Hepatocyte (in vitro differentiated cells): ENCODE data around the gene MS4A6A. TPM values are rescaled to one million over a fixed set of nuclear protein-coding genes. Genes with fewer than 3 reads are reported as not detected.
"Not testable (repeated sequence)": the region's sequence is repeated elsewhere in the genome, so short reads cannot be mapped to it uniquely, and the experiment has no call there.

Experiments used
- DNase-seq: peaks from one replicate; pipeline ENCODE4 v3.0.0-alpha.2; 2016; ENCODE audit warnings: low spot score
- H2AFZ ChIP-seq: fragments of 200-600 bp; sonication (generic); 2 replicates; pipeline ENCODE4 v1.6.0; 2016; ENCODE audit warnings: antibody characterized with exemption, mild to moderate bottlenecking
- H3K27ac ChIP-seq: fragments of 200-600 bp; sonication (generic); 2 replicates; pipeline ENCODE4 v1.5.1; 2016; ENCODE audit warnings: mild to moderate bottlenecking
- H3K27me3 ChIP-seq: fragments of 200-600 bp; sonication (generic); 2 replicates; pipeline ENCODE4 v1.6.1; 2016
- H3K36me3 ChIP-seq: fragments of 200-600 bp; sonication (generic); replicated peaks from 2 replicates; pipeline ENCODE4 v1.5.1; 2016; ENCODE audit warnings: low read depth; ENCODE audit not compliant: insufficient read depth
- H3K4me1 ChIP-seq: fragments of 200-600 bp; sonication (generic); 2 replicates; pipeline ENCODE4 v1.5.1; 2016; ENCODE audit warnings: mild to moderate bottlenecking, moderate library complexity; ENCODE audit not compliant: insufficient read depth
- H3K4me2 ChIP-seq: fragments of 200-600 bp; sonication (generic); 2 replicates; pipeline ENCODE4 v1.6.0; 2016
- H3K4me3 ChIP-seq: fragments of 200-600 bp; sonication (generic); 2 replicates; pipeline ENCODE4 v1.5.1; 2016; ENCODE audit warnings: mild to moderate bottlenecking
- H3K79me2 ChIP-seq: fragments of 200-600 bp; sonication (generic); 2 replicates; pipeline ENCODE4 v1.6.0; 2017; ENCODE audit warnings: mild to moderate bottlenecking
- H3K9me2 ChIP-seq: fragments of 200-600 bp; sonication (generic); replicated peaks from 2 replicates; pipeline ENCODE4 v1.6.0; 2017; ENCODE audit warnings: mild to moderate bottlenecking; ENCODE audit not compliant: insufficient read depth
- H3K9me3 ChIP-seq: fragments of 200-600 bp; sonication (generic); 2 replicates; pipeline ENCODE4 v1.5.1; 2016; ENCODE audit warnings: low read depth, mild to moderate bottlenecking
- H4K20me1 ChIP-seq: fragments of 200-600 bp; sonication (generic); 2 replicates; pipeline ENCODE4 v1.6.0; 2016; ENCODE audit warnings: mild to moderate bottlenecking; ENCODE audit not compliant: insufficient read depth, poor library complexity, severe bottlenecking
- EZH2 ChIP-seq: fragments of 200-600 bp; sonication (generic); IDR thresholded peaks from 2 replicates; pipeline ENCODE4 v1.6.1; 2016; ENCODE audit warnings: antibody characterized with exemption, mild to moderate bottlenecking, borderline replicate concordance
- EZH2phosphoT487 ChIP-seq: fragments of 200-600 bp; sonication (generic); IDR thresholded peaks from one replicate; pipeline ENCODE4 v1.6.1; 2018; ENCODE audit warnings: antibody characterized with exemption, mild to moderate bottlenecking, low read depth, moderate library complexity; ENCODE audit not compliant: unreplicated experiment, severe bottlenecking
- WGBS: methylation state at CpG from one replicate; pipeline ENCODE4 v1.1.6; 2016; ENCODE audit warnings: low lambda C conversion rate; ENCODE audit errors: missing lambda C conversion rate; 5-methylcytosine and 5-hydroxymethylcytosine counted together
- polyA plus RNA-seq: library from polyadenylated mRNA; unstranded; fragments of >200 nt; fragmentation: Nextera tagmentation; extraction: Ambion mirVana; gene quantifications from 2 replicates; pipeline ENCODE4 v1.2.1, GENCODE V29; 2016
- total RNA-seq: library from RNA; depleted of rRNA; stranded (reverse); fragments of >200 nt; gene quantifications from 2 replicates; pipeline ENCODE4 v1.2.3, GENCODE V29; 2014
- TF ChIP-seq, protein P1 (sequence below): fragments of 200-600 bp; sonication (generic); IDR thresholded peaks from 2 replicates; pipeline ENCODE4 v1.5.1; 2016; ENCODE audit warnings: antibody characterized with exemption, mild to moderate bottlenecking; ENCODE audit not compliant: poor library complexity

Gene MS4A6A
- total and polyA plus RNA-seq, 2 experiments from 2014 or later = 1.4 to 6.2 TPM

DNA sequence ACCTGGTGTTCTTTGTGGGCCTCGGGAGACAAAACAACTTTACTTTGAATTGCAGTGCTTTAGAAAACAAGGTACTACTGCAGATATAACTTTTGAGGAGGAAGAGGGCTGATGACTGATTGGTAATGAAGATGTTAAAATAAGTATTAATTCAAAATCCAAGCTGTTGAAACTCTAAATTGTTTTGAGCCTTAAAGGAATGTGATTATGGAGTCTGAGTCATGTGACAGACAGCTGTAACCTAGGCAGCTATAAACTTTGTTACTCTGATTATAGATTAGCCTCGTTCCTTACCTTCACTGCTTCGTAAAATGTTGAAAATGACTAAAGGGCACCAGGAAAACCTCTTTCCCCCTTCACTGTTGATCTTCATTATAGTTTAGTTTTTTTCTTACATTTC is 51.0 kb downstream of the MS4A6A start:
- DNase-seq = no peak
- Histone ChIP-seq H3K4me3 (no peak overlapping the region), H4K20me1 (no peaks in the 10 kb centered on the region), H3K79me2 (no peaks in the 10 kb centered on the region), H2AFZ (no peak overlapping the region), H3K27ac (no peak overlapping the region), H3K9me2 (no peaks in the 10 kb centered on the region), H3K9me3 (no peaks in the 10 kb centered on the region), H3K4me1 (no peaks in the 10 kb centered on the region), H3K36me3 (no peaks in the 10 kb centered on the region), H3K27me3 (no peaks in the 10 kb centered on the region), H3K4me2 (no peak overlapping the region)
- TF ChIP-seq, protein P1, sequence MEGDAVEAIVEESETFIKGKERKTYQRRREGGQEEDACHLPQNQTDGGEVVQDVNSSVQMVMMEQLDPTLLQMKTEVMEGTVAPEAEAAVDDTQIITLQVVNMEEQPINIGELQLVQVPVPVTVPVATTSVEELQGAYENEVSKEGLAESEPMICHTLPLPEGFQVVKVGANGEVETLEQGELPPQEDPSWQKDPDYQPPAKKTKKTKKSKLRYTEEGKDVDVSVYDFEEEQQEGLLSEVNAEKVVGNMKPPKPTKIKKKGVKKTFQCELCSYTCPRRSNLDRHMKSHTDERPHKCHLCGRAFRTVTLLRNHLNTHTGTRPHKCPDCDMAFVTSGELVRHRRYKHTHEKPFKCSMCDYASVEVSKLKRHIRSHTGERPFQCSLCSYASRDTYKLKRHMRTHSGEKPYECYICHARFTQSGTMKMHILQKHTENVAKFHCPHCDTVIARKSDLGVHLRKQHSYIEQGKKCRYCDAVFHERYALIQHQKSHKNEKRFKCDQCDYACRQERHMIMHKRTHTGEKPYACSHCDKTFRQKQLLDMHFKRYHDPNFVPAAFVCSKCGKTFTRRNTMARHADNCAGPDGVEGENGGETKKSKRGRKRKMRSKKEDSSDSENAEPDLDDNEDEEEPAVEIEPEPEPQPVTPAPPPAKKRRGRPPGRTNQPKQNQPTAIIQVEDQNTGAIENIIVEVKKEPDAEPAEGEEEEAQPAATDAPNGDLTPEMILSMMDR = no peak
- no peak for TF ChIP-seq EZH2phosphoT487
- TF ChIP-seq EZH2 = no peak
- 55% methylated on average over 3 of the region's 3 CpGs for WGBS

DNA sequence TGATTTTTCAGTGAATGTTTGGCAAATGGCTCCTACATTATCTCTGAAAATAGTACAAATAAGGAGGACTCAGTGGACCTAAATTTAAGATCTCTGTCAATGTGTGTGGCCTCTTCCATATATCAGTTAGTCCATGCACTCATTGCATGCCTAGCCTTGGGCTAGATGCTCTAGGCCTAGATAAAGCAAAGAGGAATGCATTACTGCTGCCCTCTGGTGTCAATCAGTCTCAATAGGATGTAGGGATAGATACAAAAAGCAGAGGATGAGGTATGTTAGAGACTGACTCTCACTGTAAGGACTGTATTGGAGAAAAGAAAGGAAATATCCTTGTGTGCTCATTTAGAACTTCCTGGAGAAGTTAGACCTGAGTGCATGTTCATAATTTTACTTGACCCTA is 52.4 kb downstream of the MS4A6A start:
- TF ChIP-seq, protein P1 = peak; percentile 41
- TF ChIP-seq EZH2 = no peak
- Histone ChIP-seq H3K36me3 (no peaks in the 10 kb centered on the region), H3K4me1 (no peaks in the 10 kb centered on the region), H3K27me3 (no peaks in the 10 kb centered on the region), H3K9me2 (no peaks in the 10 kb centered on the region), H3K9me3 (no peaks in the 10 kb centered on the region), H3K27ac (no peak overlapping the region), H2AFZ (no peak overlapping the region), H3K79me2 (no peaks in the 10 kb centered on the region), H3K4me2 (no peak overlapping the region), H3K4me3 (no peak overlapping the region), H4K20me1 (no peaks in the 10 kb centered on the region)
- DNase-seq = peak; percentile 32

DNA sequence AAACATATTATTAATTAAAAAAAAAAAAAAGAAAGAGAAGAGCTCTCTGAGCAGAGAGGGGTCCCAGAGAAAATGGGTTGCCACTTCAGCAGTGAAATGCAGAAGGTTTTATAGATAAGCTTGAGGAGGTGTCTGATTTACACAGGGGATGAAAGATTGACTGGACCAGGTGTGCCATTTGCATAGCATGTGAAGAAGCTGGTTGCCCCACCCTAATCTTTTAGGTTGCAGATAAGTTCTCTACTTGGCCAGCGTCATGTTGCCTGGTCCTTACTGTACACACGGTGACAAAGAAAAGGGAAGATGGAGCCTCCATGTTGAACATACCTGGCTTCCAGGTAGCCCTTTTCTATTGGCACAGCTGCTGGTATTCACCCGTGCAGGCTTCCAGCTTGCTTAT is 53.0 kb downstream of the MS4A6A start:
- Histone ChIP-seq H3K27ac (no peak overlapping the region), H3K9me3 (no peaks in the 10 kb centered on the region), H3K36me3 (no peaks in the 10 kb centered on the region), H4K20me1 (no peaks in the 10 kb centered on the region), H3K4me2 (no peak overlapping the region), H3K4me3 (no peak overlapping the region), H3K9me2 (no peaks in the 10 kb centered on the region), H3K4me1 (no peaks in the 10 kb centered on the region), H3K27me3 (no peaks in the 10 kb centered on the region), H3K79me2 (no peaks in the 10 kb centered on the region), H2AFZ (no peak overlapping the region)
- no peak for DNase-seq
- TF ChIP-seq EZH2 (no peak), EZH2phosphoT487 (no peak)
- TF ChIP-seq, protein P1 = no peak
- 60% methylated on average over 3 of the region's 3 CpGs for WGBS

DNA sequence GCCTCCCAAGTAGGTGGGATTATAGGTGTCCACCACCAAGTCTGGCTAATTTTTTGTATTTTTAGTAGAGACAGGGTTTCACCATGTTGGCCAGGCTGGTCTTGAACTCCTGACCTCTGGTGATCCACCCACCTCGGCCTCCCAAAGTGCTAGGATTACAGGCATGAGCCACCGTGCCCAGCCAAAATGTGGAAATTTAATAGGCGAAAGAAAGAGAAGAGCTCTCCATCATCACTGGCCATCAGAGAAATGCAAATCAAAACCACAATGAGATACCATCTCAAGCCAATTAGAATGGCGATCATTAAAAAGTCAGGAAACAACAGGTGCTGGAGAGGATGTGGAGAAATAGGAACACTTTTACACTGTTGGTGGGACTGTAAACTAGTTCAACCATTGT is 54.0 kb downstream of the MS4A6A start:
- DNase-seq, H3K4me2 ChIP-seq, H2AFZ ChIP-seq, H3K79me2 ChIP-seq, H3K36me3 ChIP-seq, H3K9me3 ChIP-seq, H3K4me3 ChIP-seq, H3K9me2 ChIP-seq, H3K27me3 ChIP-seq, H3K27ac ChIP-seq, H4K20me1 ChIP-seq, H3K4me1 ChIP-seq: not testable (repeated sequence)
- WGBS = 92% methylated on average over 4 of the region's 4 CpGs
